Neural progenitor cell (in vitro differentiated cells): ENCODE data around the gene HHATL. TPM values are rescaled to one million over a fixed set of nuclear protein-coding genes. Genes with fewer than 3 reads are reported as not detected.

Experiments
- DNase-seq: peaks from one replicate; pipeline ENCODE4 v3.0.0-alpha.2; 2016; ENCODE audit warnings: low spot score
- H2AFZ ChIP-seq: fragments of 200-600 bp; sonication (generic); replicated peaks from 2 replicates; pipeline ENCODE4 v1.6.1; 2016; ENCODE audit warnings: antibody characterized with exemption
- H3F3A ChIP-seq: fragments of 200-600 bp; sonication (generic); 2 replicates; pipeline ENCODE4 v1.6.1; 2016; ENCODE audit warnings: antibody characterized with exemption, low read depth
- H3K27ac ChIP-seq: fragments of 200-600 bp; sonication (generic); 2 replicates; pipeline ENCODE4 v1.5.1; 2016; ENCODE audit warnings: mild to moderate bottlenecking
- H3K27me3 ChIP-seq: fragments of 200-600 bp; sonication (generic); 2 replicates; pipeline ENCODE4 v1.6.1; 2016; ENCODE audit warnings: mild to moderate bottlenecking, moderate library complexity
- H3K36me3 ChIP-seq: fragments of 200-600 bp; sonication (generic); 2 replicates; pipeline ENCODE4 v1.5.1; 2016
- H3K4me1 ChIP-seq: fragments of 200-600 bp; sonication (generic); 2 replicates; pipeline ENCODE4 v1.6.1; 2016; ENCODE audit warnings: mixed run types
- H3K4me2 ChIP-seq: fragments of 200-600 bp; sonication (generic); 2 replicates; pipeline ENCODE4 v1.6.1; 2016
- H3K4me3 ChIP-seq: fragments of 200-600 bp; sonication (generic); 2 replicates; pipeline ENCODE4 v1.5.1; 2016
- H3K79me2 ChIP-seq: fragments of 200-600 bp; sonication (generic); 2 replicates; pipeline ENCODE4 v1.6.1; 2016; ENCODE audit warnings: low read depth
- H3K9ac ChIP-seq: fragments of 200-600 bp; sonication (generic); 2 replicates; pipeline ENCODE4 v1.6.1; 2016
- H3K9me3 ChIP-seq: fragments of 200-600 bp; sonication (generic); 2 replicates; pipeline ENCODE4 v1.5.1; 2016; ENCODE audit warnings: low read depth
- H4K20me1 ChIP-seq: fragments of 200-600 bp; sonication (generic); 2 replicates; pipeline ENCODE4 v1.6.1; 2016; ENCODE audit warnings: low read depth
- H3K27ac Mint-ChIP-seq: 3 replicates; pipeline ENCODE4 v1.8.0; 2021; ENCODE audit warnings: mixed read lengths
- H3K27me3 Mint-ChIP-seq: 2 replicates; pipeline ENCODE4 v1.8.0; 2022; ENCODE audit warnings: low read depth, mild to moderate bottlenecking, inconsistent platforms, moderate library complexity, mixed read lengths; ENCODE audit not compliant: insufficient read depth
- H3K36me3 Mint-ChIP-seq: 3 replicates; pipeline ENCODE4 v1.8.0; 2021; ENCODE audit warnings: mixed read lengths
- H3K4me1 Mint-ChIP-seq: 3 replicates; pipeline ENCODE4 v1.8.0; 2021; ENCODE audit warnings: mixed read lengths
- H3K4me3 Mint-ChIP-seq: 3 replicates; pipeline ENCODE4 v1.8.0; 2021; ENCODE audit warnings: mild to moderate bottlenecking, moderate library complexity, mixed read lengths
- H3K9me3 Mint-ChIP-seq: 3 replicates; pipeline ENCODE4 v1.8.0; 2020; ENCODE audit warnings: mixed read lengths
- EZH2 ChIP-seq: fragments of 200-600 bp; sonication (generic); IDR thresholded peaks from 2 replicates; pipeline ENCODE4 v1.6.1; 2017; ENCODE audit warnings: antibody characterized with exemption, mild to moderate bottlenecking, moderate library complexity
- EZH2phosphoT487 ChIP-seq: fragments of 200-600 bp; sonication (generic); IDR thresholded peaks from 2 replicates; pipeline ENCODE4 v1.6.1; 2017; ENCODE audit warnings: antibody characterized with exemption
- total RNA-seq: library from RNA; depleted of rRNA; stranded (reverse); fragments of >200 nt; gene quantifications from 2 replicates; pipeline ENCODE4 v1.2.3, GENCODE V29; 2015; ENCODE audit warnings: low replicate concordance
- TF ChIP-seq, protein P1 (sequence below): fragments of 200-600 bp; sonication (generic); IDR thresholded peaks from 2 replicates; pipeline ENCODE4 v1.5.1; 2017; ENCODE audit warnings: antibody characterized with exemption, mild to moderate bottlenecking

Gene HHATL
- total RNA-seq, 1 donor from 2014 or later = not detected

DNA sequence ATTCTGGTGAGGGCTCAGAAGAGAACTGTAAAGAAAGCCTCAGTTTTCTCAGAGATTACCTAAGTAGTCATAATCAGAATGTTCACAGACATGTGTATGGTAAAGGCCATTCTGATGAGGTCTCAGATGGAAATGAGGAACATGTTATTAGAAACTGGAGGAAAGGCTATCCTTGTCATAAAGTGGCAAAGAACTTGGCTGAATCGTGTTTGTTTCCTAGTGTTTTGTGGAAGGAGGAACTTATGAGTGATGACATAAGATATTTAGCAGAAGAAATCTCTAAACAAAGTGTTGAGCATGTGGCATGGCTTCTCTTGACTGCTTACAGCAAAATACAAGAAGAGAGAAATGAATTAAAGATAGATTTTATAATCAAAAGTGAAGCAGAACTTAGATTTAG is 30.1 kb downstream of the HHATL start:
- Histone ChIP-seq H3K4me2 (no peak overlapping the region), H3K27me3 (no peaks in the 10 kb centered on the region), H3K9me3 (no peaks in the 10 kb centered on the region), H3F3A (no peaks in the 10 kb centered on the region), H3K4me3 (no peak overlapping the region), H3K79me2 (no peaks in the 10 kb centered on the region), H3K4me1 (no peaks in the 10 kb centered on the region), H3K36me3 (no peaks in the 10 kb centered on the region), H4K20me1 (no peaks in the 10 kb centered on the region), H3K9ac (no peak overlapping the region), H3K27ac (no peak overlapping the region), H2AFZ (no peak overlapping the region)
- Mint-ChIP-seq H3K4me3 (no peak overlapping the region), H3K9me3 (peaks cover 27% of the 10 kb centered on the region), H3K27ac (no peak overlapping the region), H3K27me3 (peaks cover 11% of the 10 kb centered on the region), H3K36me3 (no peaks in the 10 kb centered on the region), H3K4me1 (peaks cover 3% of the 10 kb centered on the region)
- TF ChIP-seq, protein P1, sequence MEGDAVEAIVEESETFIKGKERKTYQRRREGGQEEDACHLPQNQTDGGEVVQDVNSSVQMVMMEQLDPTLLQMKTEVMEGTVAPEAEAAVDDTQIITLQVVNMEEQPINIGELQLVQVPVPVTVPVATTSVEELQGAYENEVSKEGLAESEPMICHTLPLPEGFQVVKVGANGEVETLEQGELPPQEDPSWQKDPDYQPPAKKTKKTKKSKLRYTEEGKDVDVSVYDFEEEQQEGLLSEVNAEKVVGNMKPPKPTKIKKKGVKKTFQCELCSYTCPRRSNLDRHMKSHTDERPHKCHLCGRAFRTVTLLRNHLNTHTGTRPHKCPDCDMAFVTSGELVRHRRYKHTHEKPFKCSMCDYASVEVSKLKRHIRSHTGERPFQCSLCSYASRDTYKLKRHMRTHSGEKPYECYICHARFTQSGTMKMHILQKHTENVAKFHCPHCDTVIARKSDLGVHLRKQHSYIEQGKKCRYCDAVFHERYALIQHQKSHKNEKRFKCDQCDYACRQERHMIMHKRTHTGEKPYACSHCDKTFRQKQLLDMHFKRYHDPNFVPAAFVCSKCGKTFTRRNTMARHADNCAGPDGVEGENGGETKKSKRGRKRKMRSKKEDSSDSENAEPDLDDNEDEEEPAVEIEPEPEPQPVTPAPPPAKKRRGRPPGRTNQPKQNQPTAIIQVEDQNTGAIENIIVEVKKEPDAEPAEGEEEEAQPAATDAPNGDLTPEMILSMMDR = no peak
- no peak for TF ChIP-seq EZH2
- TF ChIP-seq EZH2phosphoT487 = no peak
- no peak for DNase-seq

DNA sequence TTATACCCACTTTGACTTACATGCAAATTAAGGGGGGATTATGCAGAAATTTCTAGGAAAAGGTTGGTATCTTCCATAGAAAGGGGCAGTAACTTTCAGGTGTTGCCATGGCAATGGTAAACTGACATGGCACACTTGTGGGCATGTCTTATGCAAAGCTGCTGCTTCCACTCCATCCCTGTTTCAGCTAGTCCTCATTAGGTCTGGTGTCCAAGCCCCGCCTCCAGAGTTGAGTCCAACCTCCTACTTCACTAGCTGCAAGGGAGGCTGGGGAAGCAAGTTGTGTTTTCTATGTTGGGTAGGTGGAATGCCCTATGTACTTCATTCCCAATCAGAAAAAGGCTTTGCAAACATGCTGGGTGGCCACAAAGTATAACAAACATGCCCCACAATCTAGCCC is 31.9 kb downstream of the HHATL start:
- Histone ChIP-seq H3F3A (no peaks in the 10 kb centered on the region), H3K4me2 (no peak overlapping the region), H3K9me3 (no peaks in the 10 kb centered on the region), H4K20me1 (no peaks in the 10 kb centered on the region), H3K4me3 (no peak overlapping the region), H3K27ac (no peak overlapping the region), H3K27me3 (no peaks in the 10 kb centered on the region), H2AFZ (no peak overlapping the region), H3K9ac (no peak overlapping the region), H3K36me3 (no peaks in the 10 kb centered on the region), H3K4me1 (no peaks in the 10 kb centered on the region), H3K79me2 (no peaks in the 10 kb centered on the region)
- TF ChIP-seq, protein P1 = no peak
- TF ChIP-seq EZH2phosphoT487 (no peak), EZH2 (no peak)
- Mint-ChIP-seq H3K4me3 (no peak overlapping the region), H3K36me3 (no peaks in the 10 kb centered on the region), H3K27ac (no peak overlapping the region), H3K4me1 (peaks cover 7% of the 10 kb centered on the region), H3K9me3 (peaks cover 13% of the 10 kb centered on the region), H3K27me3 (peaks cover 7% of the 10 kb centered on the region)
- no peak for DNase-seq

DNA sequence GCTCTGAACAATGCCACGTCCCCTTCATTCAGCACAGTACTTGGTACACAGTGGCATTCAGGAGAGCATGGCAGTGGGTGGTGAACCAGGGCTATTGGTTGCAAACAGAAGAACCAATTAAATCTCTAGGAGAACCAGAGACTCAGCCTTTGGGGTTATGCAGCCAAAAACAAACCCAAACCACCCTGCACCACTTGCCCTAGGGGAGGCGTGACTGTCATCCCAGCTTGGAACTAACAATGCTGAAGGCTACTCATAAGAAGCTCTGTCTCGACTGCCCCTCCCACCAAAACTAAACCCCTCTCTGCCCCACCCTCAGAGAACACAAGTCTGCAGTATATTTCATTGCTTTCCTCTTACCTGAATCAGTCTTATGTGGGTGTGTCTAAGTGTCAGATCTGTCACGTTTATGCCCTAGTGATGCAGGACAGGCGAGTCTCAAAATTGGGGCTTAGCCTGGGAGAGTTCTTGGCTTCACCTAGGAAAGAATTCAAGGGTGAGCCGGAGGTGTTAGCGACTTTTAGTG is 32.5 kb downstream of the HHATL start:
- H3K4me2 ChIP-seq = no peak overlapping the region
- H3K4me3 ChIP-seq = no peak overlapping the region
- Mint-ChIP-seq H3K27me3 (peaks cover 7% of the 10 kb centered on the region), H3K36me3 (no peaks in the 10 kb centered on the region), H3K4me3 (no peak overlapping the region), H3K4me1 (peaks cover 7% of the 10 kb centered on the region), H3K27ac (no peak overlapping the region), H3K9me3 (peaks cover 11% of the 10 kb centered on the region)
- H3K79me2 ChIP-seq = no peaks in the 10 kb centered on the region
- H3K27ac ChIP-seq = no peak overlapping the region
- H3K9ac ChIP-seq = no peak overlapping the region
- H3K27me3 ChIP-seq = no peaks in the 10 kb centered on the region
- no peak overlapping the region for H2AFZ ChIP-seq
- no peak for TF ChIP-seq EZH2phosphoT487
- no peak for TF ChIP-seq EZH2
- TF ChIP-seq, protein P1 = no peak
- H3K4me1 ChIP-seq = no peaks in the 10 kb centered on the region
- no peaks in the 10 kb centered on the region for H3K9me3 ChIP-seq
- DNase-seq = no peak
- H3K36me3 ChIP-seq = no peaks in the 10 kb centered on the region
- no peaks in the 10 kb centered on the region for H3F3A ChIP-seq
- no peaks in the 10 kb centered on the region for H4K20me1 ChIP-seq
